ENCODE results near the gene GEMIN8.

Gene GEMIN8

GRCh38 chrX:14015941-14016340, 13.8 kb downstream of the GEMIN8 start:
- no peak for DNase-seq (ENCODE audit: low read depth in 2 of 2)

- DNase-seq (ENCODE audit: low read depth in 2 of 2), result no peak
Observed at GRCh38 chrX:14015294-14015693, 14.4 kb downstream of the GEMIN8 start.

- no peak for DNase-seq (ENCODE audit: low read depth in 2 of 2)
Observed at GRCh38 chrX:14014526-14014925, 15.2 kb downstream of the GEMIN8 start.

GRCh38 chrX:14013054-14013453, 16.6 kb downstream of the GEMIN8 start:
- no peak for DNase-seq (ENCODE audit: low read depth in 2 of 2)

GRCh38 chrX:14010566-14010965, 19.1 kb downstream of the GEMIN8 start:
- DNase-seq (ENCODE audit: low read depth in 2 of 2), result no peak

- DNase-seq (ENCODE audit: low read depth in 2 of 2), result no peak
Observed at GRCh38 chrX:14006540-14006939, 23.2 kb downstream of the GEMIN8 start.

- no peak for DNase-seq (ENCODE audit: low read depth in 2 of 2)
Observed at GRCh38 chrX:14003876-14004425, 25.7 kb downstream of the GEMIN8 start.

- no peak for DNase-seq (ENCODE audit: low read depth in 2 of 2)
Observed at GRCh38 chrX:14003028-14003427, 26.7 kb downstream of the GEMIN8 start.

- DNase-seq (ENCODE audit: low read depth in 2 of 2), result no peak
Observed at GRCh38 chrX:13996650-13997049, 33.0 kb downstream of the GEMIN8 start.

GRCh38 chrX:13994536-13995080, 35.1 kb downstream of the GEMIN8 start:
- no peak for DNase-seq (ENCODE audit: low read depth in 2 of 2)

GRCh38 chrX:13994104-13994503, 35.6 kb downstream of the GEMIN8 start:
- DNase-seq (ENCODE audit: low read depth in 2 of 2), result no peak

- DNase-seq (ENCODE audit: low read depth in 2 of 2), result no peak
Observed at GRCh38 chrX:13990126-13990800, 39.4 kb downstream of the GEMIN8 start.

- no peak for DNase-seq (ENCODE audit: low read depth in 2 of 2)
Observed at GRCh38 chrX:13985697-13986435, 43.8 kb downstream of the GEMIN8 start.

- DNase-seq (ENCODE audit: low read depth in 2 of 2), result no peak
Observed at GRCh38 chrX:13983734-13984133, 46.0 kb downstream of the GEMIN8 start.

- DNase-seq (ENCODE audit: low read depth in 2 of 2), result no peak
Observed at GRCh38 chrX:13968198-13968597, 61.5 kb downstream of the GEMIN8 start.

- DNase-seq (ENCODE audit: low read depth in 2 of 2), result no peak
Observed at GRCh38 chrX:13967636-13968035, 62.1 kb downstream of the GEMIN8 start.

- no peak for DNase-seq (ENCODE audit: low read depth in 2 of 2)
Observed at GRCh38 chrX:13966793-13967125, 62.9 kb downstream of the GEMIN8 start.

- DNase-seq (ENCODE audit: low read depth in 2 of 2), result no peak
Observed at GRCh38 chrX:13966071-13966792, 63.5 kb downstream of the GEMIN8 start.

GRCh38 chrX:13965531-13965930, 64.2 kb downstream of the GEMIN8 start:
- DNase-seq (ENCODE audit: low read depth in 2 of 2), result no peak

GRCh38 chrX:13956998-13957397, 72.7 kb downstream of the GEMIN8 start:
- no peak for DNase-seq (ENCODE audit: low read depth in 2 of 2)
